Measurements from ENCODE around the gene DYNC2LI1. TPM values are rescaled to one million over a fixed set of nuclear protein-coding genes. Genes with fewer than 3 reads are reported as not detected.

DYNC2LI1 gene
- total RNA-seq, 1 donor from 2014 or later, result 18.4 TPM

GRCh38 chr2:43751476-43751990, 22.3 kb upstream of the DYNC2LI1 start:
- peaks cover 6% of the 10 kb centered on the region for H3K36me3 Mint-ChIP-seq (ENCODE audit: unreplicated experiment)
- H3K4me3 Mint-ChIP-seq (ENCODE audit: unreplicated experiment), result no peak overlapping the region
- no peak overlapping the region for H3K27ac Mint-ChIP-seq (ENCODE audit: unreplicated experiment)
- no peak for DNase-seq (ENCODE audit: extremely low spot score, unreplicated experiment)
- no peak for TF ChIP-seq CTCF (IDR thresholded peaks at IDR 0.05)
- H3K27me3 Mint-ChIP-seq (ENCODE audit: unreplicated experiment), result no peaks in the 10 kb centered on the region
- H3K9me3 Mint-ChIP-seq (ENCODE audit: unreplicated experiment), result no peaks in the 10 kb centered on the region
- H3K4me1 Mint-ChIP-seq (ENCODE audit: unreplicated experiment), result peaks cover 18% of the 10 kb centered on the region

GRCh38 chr2:43752302-43752701, 21.5 kb upstream of the DYNC2LI1 start:
- TF ChIP-seq CTCF (IDR thresholded peaks at IDR 0.05), result no peak
- no peak for DNase-seq (ENCODE audit: extremely low spot score, unreplicated experiment)
- Mint-ChIP-seq H3K4me3 (ENCODE audit: unreplicated experiment) (no peak overlapping the region), H3K9me3 (ENCODE audit: unreplicated experiment) (no peaks in the 10 kb centered on the region), H3K4me1 (ENCODE audit: unreplicated experiment) (peaks cover 16% of the 10 kb centered on the region), H3K36me3 (ENCODE audit: unreplicated experiment) (peaks cover 3% of the 10 kb centered on the region), H3K27ac (ENCODE audit: unreplicated experiment) (no peak overlapping the region), H3K27me3 (ENCODE audit: unreplicated experiment) (no peaks in the 10 kb centered on the region)

GRCh38 chr2:43754180-43754579, 19.7 kb upstream of the DYNC2LI1 start:
- Mint-ChIP-seq H3K27ac (ENCODE audit: unreplicated experiment) (no peak overlapping the region), H3K36me3 (ENCODE audit: unreplicated experiment) (no peaks in the 10 kb centered on the region), H3K9me3 (ENCODE audit: unreplicated experiment) (no peaks in the 10 kb centered on the region), H3K27me3 (ENCODE audit: unreplicated experiment) (no peaks in the 10 kb centered on the region), H3K4me1 (ENCODE audit: unreplicated experiment) (peaks cover 24% of the 10 kb centered on the region), H3K4me3 (ENCODE audit: unreplicated experiment) (no peak overlapping the region)
- DNase-seq (ENCODE audit: extremely low spot score, unreplicated experiment), result no peak
- no peak for TF ChIP-seq CTCF (IDR thresholded peaks at IDR 0.05)

- Mint-ChIP-seq H3K27me3 (ENCODE audit: unreplicated experiment) (no peaks in the 10 kb centered on the region), H3K9me3 (ENCODE audit: unreplicated experiment) (no peaks in the 10 kb centered on the region), H3K4me3 (ENCODE audit: unreplicated experiment) (no peak overlapping the region), H3K36me3 (ENCODE audit: unreplicated experiment) (peaks cover 3% of the 10 kb centered on the region), H3K4me1 (ENCODE audit: unreplicated experiment) (peaks cover 28% of the 10 kb centered on the region), H3K27ac (ENCODE audit: unreplicated experiment) (peak overlapping the region; percentile 80)
- TF ChIP-seq CTCF (IDR thresholded peaks at IDR 0.05), result no peak
- DNase-seq (ENCODE audit: extremely low spot score, unreplicated experiment), result no peak
These were observed 15.1 kb upstream of the DYNC2LI1 start for GRCh38 chr2:43758739-43759138.

GRCh38 chr2:43759195-43759594, 14.6 kb upstream of the DYNC2LI1 start:
- Mint-ChIP-seq H3K27me3 (ENCODE audit: unreplicated experiment) (no peaks in the 10 kb centered on the region), H3K4me3 (ENCODE audit: unreplicated experiment) (no peak overlapping the region), H3K36me3 (ENCODE audit: unreplicated experiment) (peaks cover 3% of the 10 kb centered on the region), H3K27ac (ENCODE audit: unreplicated experiment) (peak overlapping the region; percentile 80), H3K4me1 (ENCODE audit: unreplicated experiment) (peaks cover 27% of the 10 kb centered on the region), H3K9me3 (ENCODE audit: unreplicated experiment) (no peaks in the 10 kb centered on the region)
- no peak for DNase-seq (ENCODE audit: extremely low spot score, unreplicated experiment)
- TF ChIP-seq CTCF (IDR thresholded peaks at IDR 0.05), result no peak
